Activated T-helper 1 cell treated with Interleukin-2 at 50 U/mL for 16 hours (primary cell): ENCODE results near the gene AFDN.

ENCODE experiments used
- DNase-seq: peaks from one replicate; pipeline ENCODE4 v3.0.0-alpha.2; 2020; ENCODE audit warnings: low read depth

AFDN gene

DNA sequence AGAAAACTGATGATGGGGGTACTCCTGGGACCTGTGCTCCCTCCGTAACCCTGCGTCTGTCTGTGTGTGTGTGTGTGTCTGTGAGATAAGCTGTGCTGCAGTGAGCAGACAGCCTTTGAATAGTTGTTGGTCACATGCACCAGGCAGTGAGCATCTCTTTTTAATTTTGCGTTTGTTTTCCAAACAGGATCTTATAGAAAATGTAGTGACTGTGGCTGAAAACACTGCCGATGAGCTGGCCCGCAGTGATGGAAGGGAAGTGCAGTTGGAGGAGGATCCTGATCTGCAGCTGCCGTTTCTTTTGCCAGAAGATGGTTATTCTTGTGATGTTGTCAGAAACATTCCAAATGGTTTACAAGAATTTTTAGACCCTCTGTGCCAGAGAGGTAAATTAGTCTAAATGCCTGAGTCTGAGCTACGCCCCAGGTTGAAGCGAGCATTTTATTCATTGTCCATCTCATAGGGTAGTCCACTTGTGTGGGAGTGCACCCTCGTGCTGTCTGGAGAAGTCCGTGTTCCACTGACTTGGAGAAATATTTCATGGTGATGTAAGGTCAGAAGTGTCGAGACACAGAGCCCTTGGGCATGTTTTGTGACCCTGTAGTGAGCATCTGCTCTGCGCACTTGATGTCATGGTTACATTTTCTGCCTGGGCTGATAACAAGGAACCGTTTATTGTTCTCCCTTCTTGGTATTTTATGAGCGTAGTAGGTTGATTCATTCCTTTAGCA is 92.0 kb downstream of the AFDN start:
- no peak for DNase-seq

DNA sequence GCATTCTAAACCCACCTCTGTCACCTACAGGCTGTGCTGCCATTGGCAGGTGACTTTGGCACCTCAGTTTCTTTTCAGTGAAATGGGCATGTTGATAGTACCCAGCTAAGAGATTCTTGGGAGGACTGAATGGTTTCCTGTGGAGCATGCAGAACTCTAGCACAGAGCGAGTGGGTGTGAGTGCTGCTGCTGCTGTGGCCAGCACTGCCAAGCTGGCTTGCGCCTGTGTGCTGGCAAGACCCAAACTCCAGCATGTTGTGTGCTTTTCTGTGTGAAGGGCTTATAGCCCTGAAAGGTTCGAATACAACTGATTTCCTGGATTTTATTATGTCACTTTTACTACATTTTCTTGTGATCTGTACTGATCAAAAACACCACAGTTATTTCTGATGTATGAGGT is 92.6 kb downstream of the AFDN start:
- no peak for DNase-seq

DNA sequence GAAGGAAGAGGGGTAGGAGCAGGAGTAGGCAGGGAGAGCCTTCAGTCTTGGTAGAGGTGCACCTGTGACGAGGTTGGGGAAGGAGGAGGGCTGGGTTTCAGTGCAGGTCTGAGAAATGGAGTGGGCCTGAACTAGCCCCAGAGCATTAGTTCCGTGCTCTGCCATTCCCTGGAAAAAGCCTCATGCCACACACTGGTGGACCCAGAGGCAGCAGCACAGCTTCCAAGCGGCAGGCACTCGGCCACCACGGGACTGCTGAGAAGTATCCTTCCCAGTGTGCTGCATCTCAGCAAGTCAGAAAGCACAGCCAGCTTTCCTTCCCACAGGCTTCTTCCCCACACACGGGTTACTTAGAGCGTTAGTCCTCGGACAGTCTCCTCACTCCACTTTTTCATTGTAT is 93.5 kb downstream of the AFDN start:
- no peak for DNase-seq

DNA sequence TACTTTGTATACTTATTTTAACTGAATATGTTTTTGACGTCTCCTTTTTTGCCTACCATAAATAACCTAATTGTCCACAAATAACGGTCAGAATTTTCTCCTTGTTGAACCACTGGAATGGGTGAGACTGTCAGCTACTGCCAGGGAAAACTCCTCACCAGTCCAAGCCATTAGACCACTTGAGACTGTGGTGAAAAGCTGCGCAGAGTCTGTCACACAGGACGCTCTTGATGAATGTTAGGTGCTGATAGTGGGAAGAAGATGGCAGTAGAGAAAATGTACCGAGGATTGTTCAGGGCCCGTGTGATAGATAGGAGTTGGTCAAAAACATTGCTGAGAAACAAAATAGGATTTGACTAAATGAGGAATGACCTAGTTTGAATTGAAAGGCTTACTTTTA is 95.1 kb downstream of the AFDN start:
- no peak for DNase-seq

DNA sequence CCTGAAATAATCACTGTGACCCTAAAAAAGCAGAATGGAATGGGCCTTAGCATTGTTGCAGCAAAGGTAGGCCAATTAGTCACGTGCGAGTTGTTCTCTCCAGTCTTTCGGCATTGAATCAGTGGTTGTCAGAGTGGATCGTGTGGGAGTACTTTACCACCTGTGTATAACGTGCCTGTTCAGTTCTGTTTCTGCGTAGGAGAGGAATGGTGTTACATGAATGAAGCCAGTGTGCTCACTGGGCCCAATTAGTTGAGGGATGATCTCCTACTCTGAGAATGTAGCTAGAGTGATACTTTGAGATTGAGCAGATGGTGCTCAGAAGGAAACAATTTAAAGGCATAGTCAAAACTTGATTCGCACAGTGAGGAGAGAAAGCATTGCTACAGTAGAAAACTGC is 98.3 kb downstream of the AFDN start:
- no peak for DNase-seq

DNA sequence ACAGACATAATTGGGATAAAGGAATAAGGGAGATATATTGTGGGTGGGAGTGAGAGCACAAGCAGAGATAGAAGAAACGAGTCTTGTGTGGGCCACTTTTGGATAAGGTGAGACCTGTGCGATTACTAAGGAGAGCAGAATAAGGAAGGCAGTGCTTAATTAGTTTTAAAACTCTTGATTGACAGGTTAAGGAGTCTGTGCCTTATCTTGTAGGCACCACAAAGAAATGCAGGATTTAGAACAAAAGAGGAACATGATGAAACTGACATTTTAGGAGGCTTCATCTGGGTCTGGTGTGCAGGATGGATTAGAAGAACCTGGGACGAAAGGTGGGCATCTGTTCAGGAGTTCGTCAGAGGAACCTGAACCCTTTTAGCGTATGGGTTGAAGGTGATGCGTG is 100.5 kb downstream of the AFDN start:
- no peak for DNase-seq

DNA sequence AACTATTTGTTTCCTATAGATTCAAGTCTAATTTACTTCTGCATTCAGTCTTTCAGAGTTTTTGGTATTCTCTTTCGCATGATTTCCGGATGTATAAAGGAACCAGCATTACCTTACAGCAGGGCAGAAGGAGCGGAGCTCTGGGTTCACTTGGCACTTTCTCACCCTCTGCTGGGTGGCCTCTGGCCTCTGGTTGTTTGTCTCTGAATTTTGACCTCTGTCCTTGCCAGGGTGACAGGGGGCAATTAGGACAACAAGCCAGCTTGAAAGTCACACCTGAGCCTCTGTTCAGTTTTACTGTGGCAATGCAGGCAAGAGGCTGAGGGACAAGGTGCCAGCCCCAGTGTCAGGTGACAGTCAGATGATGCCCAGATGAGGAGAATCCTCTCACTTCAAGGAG is 101.4 kb downstream of the AFDN start:
- DNase-seq, result no peak

DNA sequence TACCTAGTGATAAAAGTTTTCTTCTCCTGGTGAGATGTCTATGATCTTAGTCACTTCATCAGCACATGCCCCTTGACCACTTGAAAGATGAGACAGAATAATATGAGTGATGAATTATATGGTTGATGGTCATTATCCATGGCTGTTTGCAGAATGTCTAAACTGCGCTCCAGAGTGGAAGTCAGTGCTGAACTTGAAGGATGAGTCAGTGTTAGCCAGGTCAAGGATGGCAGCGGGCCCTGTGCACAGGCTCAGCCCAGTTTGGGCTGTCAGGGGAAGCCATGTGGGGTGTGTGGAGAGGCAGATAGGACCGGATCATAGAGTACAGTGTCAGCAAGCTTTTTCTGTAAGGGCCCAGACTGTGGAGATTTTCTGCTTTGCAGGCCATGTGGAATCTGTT is 103.6 kb downstream of the AFDN start:
- DNase-seq, result no peak

DNA sequence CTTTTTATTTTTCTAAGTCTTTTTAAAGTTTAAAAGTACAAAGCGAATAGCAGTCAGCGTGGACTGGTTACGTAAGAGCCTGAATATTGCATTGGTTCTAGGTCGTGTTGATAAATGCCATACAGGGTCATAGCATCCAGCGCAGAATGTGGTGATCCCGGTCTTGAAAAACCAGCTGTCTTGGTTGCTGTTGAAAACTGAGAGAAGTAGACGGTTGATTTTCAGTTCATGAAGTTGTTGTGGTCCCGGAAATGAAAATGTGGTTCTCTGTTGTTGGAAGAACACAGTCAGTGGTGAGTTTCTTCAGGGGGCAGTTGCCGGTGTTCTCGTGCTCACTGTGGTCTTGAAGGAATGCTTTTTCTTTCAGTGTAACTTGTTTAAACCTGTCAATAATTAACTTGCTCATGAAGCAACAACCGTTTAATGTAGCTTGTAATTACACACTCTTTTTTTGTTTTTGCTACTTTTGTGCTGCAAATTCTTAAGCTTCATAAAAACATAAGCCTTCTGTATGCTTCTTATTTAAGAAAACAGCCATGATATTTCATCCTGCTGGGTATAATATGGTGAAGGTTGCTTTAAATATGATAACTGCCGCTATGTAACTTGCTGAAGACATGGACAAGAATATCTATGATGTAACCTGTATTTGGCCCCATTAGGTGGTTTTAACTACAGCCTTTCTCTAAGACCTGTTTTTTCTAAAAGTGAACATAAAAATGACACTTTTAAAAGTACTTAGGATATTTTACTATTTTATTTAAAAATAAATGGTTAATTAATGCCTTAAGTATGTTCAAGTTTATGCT is 106.0 kb downstream of the AFDN start:
- DNase-seq, result no peak

DNA sequence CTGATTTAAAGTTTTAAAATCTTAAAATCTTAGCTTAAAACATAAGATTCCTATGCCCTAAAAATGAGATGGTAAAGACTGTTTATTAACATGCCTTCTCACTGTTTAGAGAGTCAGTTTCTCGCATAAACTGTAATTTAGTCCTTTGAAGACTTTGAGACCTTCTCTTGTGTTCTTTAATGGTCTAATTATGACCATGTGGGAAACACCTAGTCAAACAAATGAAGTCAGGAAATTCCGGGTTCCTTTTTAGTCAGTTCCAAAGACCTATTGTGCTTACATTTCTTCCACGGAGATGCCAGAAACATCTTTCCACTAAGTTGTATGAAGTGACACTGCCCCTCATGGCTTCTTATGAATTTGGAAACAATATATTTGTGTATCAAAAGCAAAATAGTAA is 106.6 kb downstream of the AFDN start:
- DNase-seq, result no peak

DNA sequence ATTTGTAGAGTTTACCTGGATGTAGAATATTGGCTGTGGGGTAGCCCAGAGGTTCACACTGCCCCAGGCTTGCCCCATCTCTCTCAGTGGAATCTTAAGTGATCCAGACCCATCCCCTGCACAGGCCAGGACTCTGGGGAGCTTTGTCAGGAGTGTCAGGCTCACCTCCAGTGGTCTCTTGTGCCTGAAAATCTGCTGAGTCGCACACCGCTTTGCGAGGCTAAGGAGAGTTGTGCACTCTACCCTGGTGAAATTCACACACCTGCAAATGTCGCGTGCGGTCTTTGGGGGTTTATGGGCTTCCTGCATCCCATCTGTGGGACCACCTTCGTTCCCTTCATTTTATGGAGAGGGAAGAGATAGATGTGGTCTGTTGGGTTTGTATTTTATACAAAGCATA is 107.1 kb downstream of the AFDN start:
- DNase-seq, result no peak

DNA sequence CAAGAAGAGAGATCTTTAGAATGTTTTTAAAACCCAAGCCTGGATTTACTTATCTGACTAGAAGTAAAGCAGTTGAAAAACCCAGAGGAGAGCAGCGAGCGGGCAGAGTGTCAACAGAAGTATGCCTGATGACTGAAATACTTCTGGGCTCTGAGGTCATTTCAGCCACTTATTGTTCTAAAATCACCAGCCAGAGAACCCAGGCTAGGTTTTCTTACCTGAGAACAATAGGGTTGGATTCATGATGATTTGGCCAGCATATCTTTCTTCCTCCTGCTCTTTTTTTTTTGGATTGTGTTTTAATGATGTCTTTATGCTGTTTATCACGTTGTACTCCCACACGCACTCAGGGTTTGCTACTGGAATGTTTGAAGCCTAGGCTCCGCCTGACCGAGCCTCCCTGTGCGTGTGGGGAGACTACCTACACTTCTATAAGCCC is 107.7 kb downstream of the AFDN start:
- DNase-seq, result no peak

DNA sequence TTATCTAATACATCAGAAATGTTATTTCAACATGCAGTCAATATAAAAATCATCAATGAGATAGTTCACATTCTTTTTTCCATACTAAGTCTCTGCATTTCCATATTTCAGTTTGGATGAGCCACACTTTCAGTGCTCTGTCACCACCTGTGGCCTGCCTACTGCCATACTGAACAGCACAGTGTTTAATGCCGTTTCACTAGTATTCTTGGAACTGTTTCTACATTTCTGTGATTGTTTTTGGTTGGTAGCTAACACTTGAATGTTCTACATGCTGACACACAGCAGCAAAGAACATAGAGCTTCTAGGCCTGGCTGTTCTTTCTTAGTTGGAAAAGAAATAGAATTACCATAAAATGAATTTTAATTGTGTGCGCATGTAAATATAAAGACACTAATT is 109.3 kb downstream of the AFDN start:
- DNase-seq, result no peak

DNA sequence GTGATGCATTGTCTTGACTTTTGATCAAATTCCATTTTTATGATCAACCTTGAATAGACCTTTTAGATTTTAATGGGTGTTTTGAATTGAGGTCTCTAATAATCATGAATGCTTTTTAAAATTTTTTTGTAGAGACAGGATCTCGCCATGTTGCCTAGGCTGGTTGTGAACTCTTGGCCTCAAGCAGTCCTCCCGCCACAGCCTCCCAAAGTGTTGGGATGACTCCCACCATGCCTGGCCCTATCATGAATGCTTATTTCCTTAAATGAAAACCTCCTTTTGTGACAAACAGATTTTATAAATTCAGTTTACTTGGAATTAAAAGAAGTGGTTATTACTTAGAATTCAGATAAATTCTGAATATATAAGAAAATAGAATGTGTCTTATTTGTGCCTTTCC is 110.6 kb downstream of the AFDN start:
- DNase-seq, result no peak

DNA sequence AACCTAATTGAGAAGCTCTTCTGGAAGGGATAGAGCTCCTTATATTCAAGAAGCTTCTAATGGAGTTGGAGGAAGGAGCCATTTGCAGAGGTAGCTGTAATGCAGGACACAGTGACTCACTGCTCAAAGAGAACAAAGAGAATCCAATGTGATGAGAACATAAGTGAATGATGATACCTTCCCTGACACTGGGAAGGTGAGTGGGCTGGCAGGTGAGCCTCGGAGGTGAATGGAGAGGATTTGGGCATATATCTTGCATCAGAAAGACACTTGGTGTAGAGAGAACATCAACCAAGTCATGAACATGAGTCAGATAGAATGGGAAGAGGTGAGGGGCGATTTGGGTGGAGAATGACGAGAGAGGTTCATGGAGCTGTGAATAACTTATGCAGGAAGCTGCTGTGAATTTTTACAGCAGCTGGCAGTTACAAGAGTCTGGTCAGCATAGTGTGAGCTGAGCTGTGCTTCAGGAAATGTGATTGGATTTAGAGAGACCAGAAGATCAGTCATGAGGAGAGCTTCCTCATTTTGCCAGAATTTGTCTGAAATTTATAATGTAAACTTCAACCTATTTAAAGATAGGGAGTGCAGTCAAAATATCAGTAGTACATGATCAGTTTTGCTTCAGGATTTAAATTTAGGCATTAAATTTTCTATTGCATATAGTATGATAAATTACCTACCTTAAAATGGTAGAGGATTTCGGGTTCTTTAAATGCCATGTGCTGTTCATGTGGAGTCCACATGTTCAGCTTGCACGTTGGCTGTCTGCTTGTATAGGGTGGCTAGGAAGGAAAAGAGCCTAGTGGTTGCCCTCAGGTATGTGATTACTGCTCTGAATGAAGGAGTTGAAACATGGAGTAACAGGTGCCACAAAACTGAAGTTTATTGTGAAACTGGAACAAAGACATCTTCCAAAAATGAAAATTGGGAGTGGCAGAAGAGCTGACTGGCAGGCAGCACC is 111.5 kb downstream of the AFDN start:
- no peak for DNase-seq

DNA sequence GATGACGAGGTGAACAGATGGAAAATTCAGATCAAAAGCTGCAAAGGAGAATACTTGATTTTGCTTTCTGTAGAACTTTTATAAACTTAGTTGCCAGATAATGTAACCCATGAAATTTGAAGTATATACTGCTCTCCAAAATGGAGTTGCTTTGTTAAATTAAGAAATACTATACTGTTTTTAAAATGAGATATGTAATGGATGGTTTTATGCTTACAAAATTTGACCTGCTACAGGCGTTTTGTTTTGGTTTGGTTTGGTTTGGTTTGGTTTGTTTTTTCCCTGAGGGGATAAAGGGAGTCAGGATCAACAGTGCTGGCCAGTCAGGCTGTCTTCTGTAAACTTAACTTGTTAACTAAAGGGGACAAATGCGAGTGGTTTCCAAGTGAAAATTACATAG is 115.1 kb downstream of the AFDN start:
- DNase-seq, result no peak

DNA sequence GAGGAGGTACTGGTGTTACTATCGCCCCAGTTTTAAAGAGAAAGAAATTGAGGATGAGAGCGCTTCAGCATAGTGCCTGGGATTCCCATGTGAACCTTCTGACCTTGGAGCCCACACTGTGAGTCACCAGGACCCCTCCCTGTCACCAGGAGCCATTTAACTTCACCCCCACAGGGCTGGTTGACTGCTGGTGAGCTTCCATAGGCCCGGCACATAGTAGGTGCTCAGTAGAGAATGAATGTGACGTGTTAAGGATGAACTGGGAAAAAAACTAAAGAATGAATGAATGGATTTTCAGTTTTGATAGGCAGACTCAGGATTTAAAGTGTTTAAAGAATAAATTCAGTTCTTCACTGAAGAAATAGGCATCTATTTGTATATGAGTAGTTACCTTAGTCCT is 117.4 kb downstream of the AFDN start:
- DNase-seq, result no peak

DNA sequence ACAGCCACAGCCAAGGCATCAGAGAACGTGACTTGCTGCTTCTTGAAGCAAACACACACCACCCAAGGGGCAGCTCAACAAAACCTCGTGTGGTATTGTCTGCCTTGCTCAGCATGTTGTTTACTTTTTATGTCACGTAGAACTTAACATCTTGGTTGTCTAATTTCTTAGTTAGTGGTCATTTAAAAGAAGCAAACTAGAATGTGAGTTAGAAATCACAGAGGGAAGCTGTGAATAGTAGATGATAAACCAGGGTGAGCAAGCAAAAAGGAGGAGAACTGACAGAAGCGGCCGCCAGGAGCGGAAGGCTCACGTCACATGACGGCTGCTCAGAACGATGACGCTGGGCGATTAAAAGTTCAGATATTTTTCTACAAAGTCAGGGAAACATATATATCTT is 119.3 kb downstream of the AFDN start:
- DNase-seq, result no peak

DNA sequence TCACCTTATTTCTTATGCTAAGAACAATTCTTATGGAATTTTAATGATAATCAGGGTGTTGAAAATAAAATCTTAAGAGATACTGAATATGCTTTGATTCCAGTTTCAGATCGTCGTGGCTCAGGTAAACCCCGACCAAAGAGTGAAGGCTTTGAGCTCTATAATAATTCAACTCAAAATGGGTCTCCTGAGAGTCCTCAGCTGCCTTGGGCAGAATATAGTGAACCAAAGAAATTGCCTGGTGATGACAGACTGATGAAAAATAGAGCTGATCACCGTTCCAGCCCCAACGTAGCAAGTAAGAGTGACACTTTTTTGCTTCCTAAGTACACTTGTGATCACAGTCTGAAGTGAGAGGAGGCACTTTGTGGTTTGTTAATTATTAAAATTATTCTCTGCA is 119.9 kb downstream of the AFDN start:
- DNase-seq, result no peak

DNA sequence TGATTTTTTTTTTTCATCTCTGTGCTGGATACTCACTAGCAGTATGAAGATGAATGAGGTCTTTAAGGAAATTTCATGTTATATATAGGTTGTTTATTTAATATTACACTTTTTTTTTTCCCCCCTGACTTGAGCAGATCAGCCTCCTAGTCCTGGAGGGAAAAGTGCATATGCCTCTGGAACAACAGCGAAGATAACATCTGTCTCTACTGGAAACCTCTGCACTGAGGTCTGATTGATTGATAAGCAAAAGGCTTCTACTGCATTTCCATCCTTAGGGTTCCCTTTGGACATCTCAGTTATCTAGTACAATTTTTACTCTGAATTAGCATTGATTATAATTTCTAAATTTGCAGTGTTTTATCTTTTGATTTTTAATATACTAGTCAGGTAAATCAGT is 121.0 kb downstream of the AFDN start:
- no peak for DNase-seq

DNA sequence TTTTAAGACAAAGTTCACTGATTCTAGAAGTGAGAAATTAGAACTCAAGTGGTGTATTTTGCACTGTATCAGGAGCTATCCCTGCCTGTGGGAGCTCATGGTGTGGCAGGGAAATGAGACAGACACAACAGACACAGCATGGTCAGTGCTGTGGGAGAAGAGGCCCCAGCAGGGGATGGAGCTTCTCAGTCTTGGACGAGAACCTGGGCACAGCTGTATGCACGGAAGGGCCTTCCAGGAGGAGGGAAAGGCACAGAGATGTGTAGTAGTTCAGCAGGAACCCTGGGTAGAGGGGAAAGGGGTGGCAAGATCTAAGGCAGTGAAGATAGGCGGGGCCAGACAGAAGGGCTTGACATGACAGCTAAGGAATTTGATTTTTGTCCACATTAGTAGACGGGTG is 122.0 kb downstream of the AFDN start:
- no peak for DNase-seq

DNA sequence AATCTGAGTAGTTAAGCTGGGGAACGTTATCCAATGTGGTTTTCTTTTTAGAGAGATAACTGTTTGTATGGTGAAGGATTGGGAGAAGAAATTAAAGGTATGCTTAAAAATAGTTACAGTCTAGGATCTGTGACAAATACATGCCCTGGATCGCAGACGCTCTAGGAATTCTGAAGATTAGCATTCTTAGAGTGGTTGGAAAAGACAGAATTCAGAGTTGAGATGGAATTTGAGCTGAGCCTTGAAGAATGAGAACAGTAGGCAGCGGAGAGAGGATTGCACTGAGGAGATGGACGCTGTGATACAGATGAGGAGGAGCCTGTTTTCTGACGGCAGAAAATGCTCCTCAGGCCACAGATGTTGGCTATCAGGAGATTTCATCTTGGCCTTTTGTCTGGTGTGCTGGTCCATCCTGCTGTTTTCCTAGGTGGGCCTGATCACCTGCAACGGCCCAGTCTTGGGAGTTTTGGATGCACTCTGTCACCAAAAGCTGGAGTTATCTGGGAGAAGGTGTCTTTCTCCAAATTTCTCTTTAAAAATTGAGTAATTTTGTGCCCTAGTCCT is 122.5 kb downstream of the AFDN start:
- DNase-seq, result no peak
